ENCODE results near the gene CABLES2. TPM values are rescaled to one million over a fixed set of nuclear protein-coding genes. Genes with fewer than 3 reads are reported as not detected.

Gene CABLES2
- total and polyA plus RNA-seq, 9 of the 15 experiments (the other 6 are each of a cell fraction or from before 2014, with no cell fraction given) = 0.46 to 4.2 (median 1.6) TPM

GRCh38 chr20:62395311-62396242 is 11.5 kb downstream of the CABLES2 start (continued):
- TF ChIP-seq CUX1 (CRISPR knock-in tag; IDR thresholded peaks at IDR 0.05) (no peak), ZNF263 (CRISPR knock-in tag; IDR thresholded peaks at IDR 0.05; ENCODE audit: borderline replicate concordance) (peak; percentile 98), PML (IDR thresholded peaks at IDR 0.05; ENCODE audit: low read length) (no peak), CTCFL (IDR thresholded peaks at IDR 0.05; ENCODE audit: borderline replicate concordance, insufficient read depth, low read depth, low read length, poor library complexity, severe bottlenecking) (peak; percentile 42), CREB3L1 (IDR thresholded peaks at IDR 0.05; ENCODE audit: borderline replicate concordance, low read depth) (no peak), MTA3 (IDR thresholded peaks at IDR 0.05; ENCODE audit: borderline replicate concordance) (no peak), PHB (CRISPR knock-in tag; IDR thresholded peaks at IDR 0.05) (no peak), ZNF217 (CRISPR knock-in tag; IDR thresholded peaks at IDR 0.05) (no peak), ZNF830 (CRISPR knock-in tag; IDR thresholded peaks at IDR 0.05) (no peak), SIX5 (IDR thresholded peaks at IDR 0.05; ENCODE audit: borderline replicate concordance in 1 of 2, insufficient read depth in 1 of 2, low read depth in 1 of 2, low read length in 2 of 2) (no peak), MAX (CRISPR knock-in tag; IDR thresholded peaks at IDR 0.05) (peak; percentile 24; the same call in 1 of the 2 replicates), ATF7 (IDR thresholded peaks at IDR 0.05) (no peak), FOS (IDR thresholded peaks at IDR 0.05; ENCODE audit: extremely low read depth, insufficient read length) (no peak), MCM2 (IDR thresholded peaks at IDR 0.05; ENCODE audit: low read depth) (peak; percentile 82; the same call in 1 of the 2 replicates)

Measured in K562 (cell line).